Esophagus muscularis mucosa (tissue), 4 donors: ENCODE data around the gene COL5A1.

Experiments used
- EP300 ChIP-seq: sonication (generic); formaldehyde crosslinking; IDR thresholded peaks from one replicate; pipeline ENCODE4 v1.6.1; 2017; ENCODE audit warnings: antibody characterized with exemption
- POLR2A ChIP-seq: fragments of 450-650 bp; IDR thresholded peaks from one replicate; pipeline ENCODE4 v1.6.1; 2017; ENCODE audit warnings: antibody characterized with exemption, moderate library complexity, mild to moderate bottlenecking, low read depth
- POLR2AphosphoS5 ChIP-seq, 2 donors: sonication (generic); formaldehyde crosslinking; IDR thresholded peaks; one replicate each; pipeline ENCODE4 v1.6.1; 2017; ENCODE audit warnings: antibody characterized with exemption in 2 of 2
- TF ChIP-seq, protein P1 (sequence below), 3 experiments: fragments of 200-600 bp in 2 of 3; fragments of 450-650 bp in 1 of 3; sonication (generic) in 2 of 3; IDR thresholded peaks; one replicate each; pipeline ENCODE4 v1.5.1; 2017 to 2019; ENCODE audit warnings: antibody characterized with exemption in 3 of 3, mild to moderate bottlenecking in 2 of 3, moderate library complexity in 1 of 3

DNA sequence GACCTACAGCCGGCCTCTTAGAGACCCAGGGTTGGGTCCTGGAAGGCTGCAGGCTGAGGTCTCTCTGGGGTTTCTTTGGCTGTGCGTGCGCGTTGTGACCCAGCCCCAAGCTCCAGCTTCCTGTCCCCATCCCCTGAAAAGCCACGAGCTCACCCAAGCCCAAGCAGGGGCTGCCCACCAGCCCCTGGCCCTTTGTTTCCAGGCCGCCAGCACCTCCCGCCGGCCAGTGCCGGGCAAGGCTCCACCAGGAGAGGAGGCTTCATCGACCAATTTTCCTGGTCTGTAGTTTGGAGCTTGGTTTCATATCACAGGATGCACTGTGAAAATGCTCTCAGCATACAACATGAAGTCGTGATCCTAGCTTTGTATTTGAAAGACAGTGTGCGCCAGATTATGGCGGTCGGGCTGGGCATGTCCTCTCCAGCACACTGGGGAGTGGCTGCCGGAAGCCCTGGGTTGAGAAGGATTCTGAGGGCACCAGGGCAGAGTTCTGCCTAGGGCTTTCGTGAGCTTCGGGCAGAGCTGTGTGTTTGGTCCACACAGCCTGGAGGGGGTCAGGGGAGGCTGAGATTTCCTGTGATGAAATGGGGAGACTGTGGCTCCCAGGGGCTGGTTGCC, 78.6 kb downstream of the COL5A1 start:
- TF ChIP-seq, protein P1, sequence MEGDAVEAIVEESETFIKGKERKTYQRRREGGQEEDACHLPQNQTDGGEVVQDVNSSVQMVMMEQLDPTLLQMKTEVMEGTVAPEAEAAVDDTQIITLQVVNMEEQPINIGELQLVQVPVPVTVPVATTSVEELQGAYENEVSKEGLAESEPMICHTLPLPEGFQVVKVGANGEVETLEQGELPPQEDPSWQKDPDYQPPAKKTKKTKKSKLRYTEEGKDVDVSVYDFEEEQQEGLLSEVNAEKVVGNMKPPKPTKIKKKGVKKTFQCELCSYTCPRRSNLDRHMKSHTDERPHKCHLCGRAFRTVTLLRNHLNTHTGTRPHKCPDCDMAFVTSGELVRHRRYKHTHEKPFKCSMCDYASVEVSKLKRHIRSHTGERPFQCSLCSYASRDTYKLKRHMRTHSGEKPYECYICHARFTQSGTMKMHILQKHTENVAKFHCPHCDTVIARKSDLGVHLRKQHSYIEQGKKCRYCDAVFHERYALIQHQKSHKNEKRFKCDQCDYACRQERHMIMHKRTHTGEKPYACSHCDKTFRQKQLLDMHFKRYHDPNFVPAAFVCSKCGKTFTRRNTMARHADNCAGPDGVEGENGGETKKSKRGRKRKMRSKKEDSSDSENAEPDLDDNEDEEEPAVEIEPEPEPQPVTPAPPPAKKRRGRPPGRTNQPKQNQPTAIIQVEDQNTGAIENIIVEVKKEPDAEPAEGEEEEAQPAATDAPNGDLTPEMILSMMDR (IDR thresholded peaks at IDR 0.05): no peak
- TF ChIP-seq POLR2A: no peak
- no peak for TF ChIP-seq POLR2AphosphoS5 (IDR thresholded peaks at IDR 0.05)
- no peak for TF ChIP-seq EP300
